ENCODE measurements around the gene ESPL1. TPM values are rescaled to one million over a fixed set of nuclear protein-coding genes. Genes with fewer than 3 reads are reported as not detected.

ESPL1 gene
- total RNA-seq, 2 experiments from 2014 or later: 126 TPM

GRCh38 chr12:53244337-53244736, 23.8 kb upstream of the ESPL1 start:
- Mint-ChIP-seq H3K36me3 (ENCODE audit: low read depth) (no peaks in the 10 kb centered on the region), H3K27me3 (ENCODE audit: low read depth) (peaks cover 34% of the 10 kb centered on the region)
- DNase-seq: no peak

GRCh38 chr12:53245286-53245685, 22.8 kb upstream of the ESPL1 start:
- Mint-ChIP-seq H3K27ac (no peak overlapping the region), H3K4me3 (no peak overlapping the region)
- CTCF ChIA-PET: interaction anchor here (1.5 kb wide), 1 partner anchor 32 kb away, joined by 7 read pairs; no protein-coding TSS in a partner anchor

More at GRCh38 chr12:53244337-53244736, 23.8 kb upstream of the ESPL1 start:
- no peaks in the 10 kb centered on the region for H3K9me3 Mint-ChIP-seq (ENCODE audit: insufficient read depth)
- H3K4me3 Mint-ChIP-seq: no peak overlapping the region
- ChIA-PET CTCF (interaction anchor here (0.9 to 2.4 kb wide), 3 partner anchors 8 to 31 kb away, joined by 4 to 8 read pairs (median 7); no protein-coding TSS in a partner anchor), POLR2A (interaction anchor here (0.8 to 0.9 kb wide), 2 partner anchors 8 to 31 kb away, joined by 3 read pairs; no protein-coding TSS in a partner anchor)
- peaks cover 7% of the 10 kb centered on the region for H3K4me1 Mint-ChIP-seq (ENCODE audit: low read depth)
- ATAC-seq: no peak
- no peak overlapping the region for H3K27ac Mint-ChIP-seq

GRCh38 chr12:53251477-53252348, 16.4 kb upstream of the ESPL1 start:
- DNase-seq (peak; percentile 74), ATAC-seq (peak; percentile 87)
- peak overlapping the region; percentile 99 for H3K4me3 Mint-ChIP-seq
- no peaks in the 10 kb centered on the region for H3K9me3 Mint-ChIP-seq (ENCODE audit: insufficient read depth)
- H3K27me3 Mint-ChIP-seq (ENCODE audit: low read depth): peaks cover 3% of the 10 kb centered on the region
- H3K4me1 Mint-ChIP-seq (ENCODE audit: low read depth): peaks cover 54% of the 10 kb centered on the region
- CTCF ChIA-PET: interaction anchor here (0.6 to 8.7 kb wide), 20 partner anchors 8 to 206 kb away, joined by 3 to 188 read pairs (median 5); partner anchors contain the start of genes AAAS, ESPL1 and ITGB7
- peak overlapping the region; percentile 94 for H3K27ac Mint-ChIP-seq
- POLR2A ChIA-PET: interaction anchor here (0.7 to 2.9 kb wide), 9 partner anchors 16 to 51 kb away, joined by 3 to 18 read pairs (median 4); partner anchors contain the start of gene ESPL1
- peaks cover 26% of the 10 kb centered on the region for H3K36me3 Mint-ChIP-seq (ENCODE audit: low read depth)

More at GRCh38 chr12:53245286-53245685, 22.8 kb upstream of the ESPL1 start:
- Mint-ChIP-seq H3K4me1 (ENCODE audit: low read depth) (peaks cover 7% of the 10 kb centered on the region), H3K36me3 (ENCODE audit: low read depth) (no peaks in the 10 kb centered on the region), H3K27me3 (ENCODE audit: low read depth) (peaks cover 30% of the 10 kb centered on the region), H3K9me3 (ENCODE audit: insufficient read depth) (no peaks in the 10 kb centered on the region)
- ATAC-seq: no peak
- POLR2A ChIA-PET: interaction anchor here (0.9 kb wide), 1 partner anchor 32 kb away, joined by 3 read pairs; no protein-coding TSS in a partner anchor
- no peak for DNase-seq

GRCh38 chr12:53252349-53252916, 15.7 kb upstream of the ESPL1 start:
- ATAC-seq: peak; percentile 4
- no peak for DNase-seq
- peak overlapping the region; percentile 99 for H3K4me3 Mint-ChIP-seq
- CTCF ChIA-PET: interaction anchor here (0.7 to 8.7 kb wide), 8 partner anchors 9 to 94 kb away, joined by 3 to 188 read pairs (median 7); partner anchors contain the start of genes AAAS, CSAD, ESPL1 and ITGB7
- H3K27me3 Mint-ChIP-seq (ENCODE audit: low read depth): no peaks in the 10 kb centered on the region
- peaks cover 26% of the 10 kb centered on the region for H3K36me3 Mint-ChIP-seq (ENCODE audit: low read depth)
- H3K4me1 Mint-ChIP-seq (ENCODE audit: low read depth): peaks cover 52% of the 10 kb centered on the region
- H3K9me3 Mint-ChIP-seq (ENCODE audit: insufficient read depth): no peaks in the 10 kb centered on the region
- POLR2A ChIA-PET: interaction anchor here (0.7 to 2.9 kb wide), 6 partner anchors 15 to 51 kb away, joined by 3 to 18 read pairs (median 4); partner anchors contain the start of genes ESPL1 and PFDN5
- peak overlapping the region; percentile 94 for H3K27ac Mint-ChIP-seq

GRCh38 chr12:53253298-53253697, 14.8 kb upstream of the ESPL1 start:
- DNase-seq (no peak), ATAC-seq (no peak)
- CTCF ChIA-PET: interaction anchor here (1.3 to 8.7 kb wide), 6 partner anchors 14 to 94 kb away, joined by 3 to 188 read pairs (median 8); partner anchors contain the start of genes AAAS, CSAD, ESPL1 and ITGB7
- Mint-ChIP-seq H3K9me3 (ENCODE audit: insufficient read depth) (no peaks in the 10 kb centered on the region), H3K27ac (peak overlapping the region; percentile 94), H3K27me3 (ENCODE audit: low read depth) (no peaks in the 10 kb centered on the region), H3K36me3 (ENCODE audit: low read depth) (peaks cover 28% of the 10 kb centered on the region), H3K4me3 (peak overlapping the region; percentile 99), H3K4me1 (ENCODE audit: low read depth) (peaks cover 55% of the 10 kb centered on the region)
- POLR2A ChIA-PET: interaction anchor here (0.7 to 2.9 kb wide), 4 partner anchors 14 to 42 kb away, joined by 3 to 18 read pairs (median 4); partner anchors contain the start of genes ESPL1 and PFDN5

GRCh38 chr12:53254816-53255545, 13.1 kb upstream of the ESPL1 start:
- ATAC-seq: no peak
- ChIA-PET CTCF (interaction anchor here (0.9 to 8.7 kb wide), 6 partner anchors 12 to 90 kb away, joined by 3 to 188 read pairs (median 4); partner anchors contain the start of genes ESPL1 and ITGB7), POLR2A (interaction anchor here (2.9 kb wide), 1 partner anchor 13 kb away, joined by 18 read pairs; the partner anchor contains the start of gene ESPL1)
- H3K4me1 Mint-ChIP-seq (ENCODE audit: low read depth): peaks cover 64% of the 10 kb centered on the region
- H3K9me3 Mint-ChIP-seq (ENCODE audit: insufficient read depth): no peaks in the 10 kb centered on the region
- no peaks in the 10 kb centered on the region for H3K27me3 Mint-ChIP-seq (ENCODE audit: low read depth)
- no peak for DNase-seq
- H3K27ac Mint-ChIP-seq: peak overlapping the region; percentile 72
- peaks cover 28% of the 10 kb centered on the region for H3K36me3 Mint-ChIP-seq (ENCODE audit: low read depth)
- no peak overlapping the region for H3K4me3 Mint-ChIP-seq

GRCh38 chr12:53255996-53256395, 12.1 kb upstream of the ESPL1 start:
- Mint-ChIP-seq H3K4me1 (ENCODE audit: low read depth) (peaks cover 60% of the 10 kb centered on the region), H3K36me3 (ENCODE audit: low read depth) (peaks cover 28% of the 10 kb centered on the region), H3K4me3 (no peak overlapping the region), H3K27ac (peak overlapping the region; percentile 72), H3K9me3 (ENCODE audit: insufficient read depth) (no peaks in the 10 kb centered on the region), H3K27me3 (ENCODE audit: low read depth) (no peaks in the 10 kb centered on the region)
- ATAC-seq (no peak), DNase-seq (no peak)
- POLR2A ChIA-PET: interaction anchor here (1.2 kb wide), 2 partner anchors 21 to 75 kb away, joined by 3 read pairs; partner anchors contain the start of gene CSAD
- CTCF ChIA-PET: interaction anchor here (1.2 to 8.7 kb wide), 3 partner anchors 11 to 75 kb away, joined by 3 to 188 read pairs (median 69); partner anchors contain the start of genes CSAD, ESPL1, ITGB7 and ZNF740

- DNase-seq (no peak), ATAC-seq (no peak)
- H3K4me1 Mint-ChIP-seq (ENCODE audit: low read depth): peaks cover 40% of the 10 kb centered on the region
- peaks cover 11% of the 10 kb centered on the region for H3K36me3 Mint-ChIP-seq (ENCODE audit: low read depth)
- ChIA-PET CTCF (interaction anchor here (0.8 to 8.7 kb wide), 4 partner anchors 9 to 193 kb away, joined by 3 to 188 read pairs (median 6); partner anchors contain the start of genes ESPL1 and ITGB7), POLR2A (interaction anchor here (0.6 kb wide), 1 partner anchor 20 kb away, joined by 3 read pairs; no protein-coding TSS in a partner anchor)
- no peak overlapping the region for H3K27ac Mint-ChIP-seq
- H3K27me3 Mint-ChIP-seq (ENCODE audit: low read depth): no peaks in the 10 kb centered on the region
- H3K9me3 Mint-ChIP-seq (ENCODE audit: insufficient read depth): no peaks in the 10 kb centered on the region
- no peak overlapping the region for H3K4me3 Mint-ChIP-seq
Measured at GRCh38 chr12:53258541-53259539, 9.3 kb upstream of the ESPL1 start.

- Mint-ChIP-seq H3K9me3 (ENCODE audit: insufficient read depth) (no peaks in the 10 kb centered on the region), H3K27ac (no peak overlapping the region), H3K4me1 (ENCODE audit: low read depth) (peaks cover 31% of the 10 kb centered on the region), H3K27me3 (ENCODE audit: low read depth) (no peaks in the 10 kb centered on the region), H3K4me3 (no peak overlapping the region), H3K36me3 (ENCODE audit: low read depth) (peaks cover 6% of the 10 kb centered on the region)
- DNase-seq: no peak
- ChIA-PET CTCF (interaction anchor here (2.5 kb wide), 1 partner anchor 28 kb away, joined by 7 read pairs; no protein-coding TSS in a partner anchor), POLR2A (no interaction called here)
- ATAC-seq: no peak
Measured at GRCh38 chr12:53259891-53260290, 8.2 kb upstream of the ESPL1 start.
